ENCODE data around the gene SLC25A11. TPM values are rescaled to one million over a fixed set of nuclear protein-coding genes. Genes with fewer than 3 reads are reported as not detected.

Gene SLC25A11
- total RNA-seq, 1 experiment from 2014 or later: 54.5 TPM

DNA sequence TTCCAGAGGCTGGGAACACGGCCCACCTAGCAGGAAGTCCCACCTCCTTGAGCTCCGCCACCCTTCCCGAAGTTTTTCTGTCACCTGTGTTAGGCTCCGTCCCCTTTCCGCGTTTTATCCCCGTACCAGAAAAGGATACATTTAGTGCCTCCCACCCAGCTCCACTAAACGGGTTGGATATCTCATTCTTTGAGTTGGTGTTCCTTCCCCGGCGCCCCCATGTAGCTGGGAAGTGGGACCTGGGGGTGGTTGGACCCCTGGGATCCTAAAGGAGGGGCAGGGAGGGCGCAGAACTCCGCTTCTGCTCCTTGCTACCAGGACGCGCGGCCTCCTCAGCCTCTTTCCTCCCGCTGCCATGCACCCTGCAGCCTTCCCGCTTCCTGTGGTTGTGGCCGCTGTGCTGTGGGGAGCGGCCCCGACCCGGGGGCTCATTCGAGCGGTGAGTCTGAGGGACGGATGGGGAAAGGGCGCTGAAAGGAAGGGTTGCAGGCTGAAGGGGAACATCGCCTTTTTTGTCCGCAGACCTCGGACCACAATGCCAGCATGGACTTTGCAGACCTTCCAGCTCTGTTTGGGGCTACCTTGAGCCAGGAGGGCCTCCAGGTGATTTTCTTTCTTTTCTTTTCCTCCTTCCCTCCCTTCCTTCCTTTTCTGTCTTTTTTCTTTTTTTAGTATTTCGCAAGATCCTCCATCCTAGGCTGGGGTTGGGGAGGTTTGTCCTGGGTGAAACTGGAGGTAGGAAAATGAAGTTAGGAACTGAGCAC lies 891 bp upstream of the SLC25A11 start:
- ChIA-PET CTCF (interaction anchor here (0.5 to 3.0 kb wide), 9 partner anchors 8 to 229 kb away, joined by 3 to 24 read pairs (median 3); partner anchors contain the start of gene PFN1), POLR2A (interaction anchor here (0.6 to 21.5 kb wide), 26 partner anchors 9 to 1365 kb away, joined by 3 to 639 read pairs (median 6); partner anchors contain the start of genes ARRB2, CAMTA2, CHRNE and CYB5D2)
- intact Hi-C loops (cut with micrococcal nuclease): loop anchor here (1.0 to 2.0 kb wide), 2 partner anchors 20 to 31 kb away; no protein-coding TSS in a partner anchor
- peaks cover 51% of the 10 kb centered on the region for H3K4me1 Mint-ChIP-seq (ENCODE audit: insufficient read depth, unreplicated experiment)
- no peak for DNase-seq (ENCODE audit: unreplicated experiment)
- H3K36me3 Mint-ChIP-seq (ENCODE audit: insufficient read depth, unreplicated experiment): peaks cover 64% of the 10 kb centered on the region
- BruUV-seq (replicated peaks): TSS peak; percentile 72
- TF ChIP-seq, protein P1, sequence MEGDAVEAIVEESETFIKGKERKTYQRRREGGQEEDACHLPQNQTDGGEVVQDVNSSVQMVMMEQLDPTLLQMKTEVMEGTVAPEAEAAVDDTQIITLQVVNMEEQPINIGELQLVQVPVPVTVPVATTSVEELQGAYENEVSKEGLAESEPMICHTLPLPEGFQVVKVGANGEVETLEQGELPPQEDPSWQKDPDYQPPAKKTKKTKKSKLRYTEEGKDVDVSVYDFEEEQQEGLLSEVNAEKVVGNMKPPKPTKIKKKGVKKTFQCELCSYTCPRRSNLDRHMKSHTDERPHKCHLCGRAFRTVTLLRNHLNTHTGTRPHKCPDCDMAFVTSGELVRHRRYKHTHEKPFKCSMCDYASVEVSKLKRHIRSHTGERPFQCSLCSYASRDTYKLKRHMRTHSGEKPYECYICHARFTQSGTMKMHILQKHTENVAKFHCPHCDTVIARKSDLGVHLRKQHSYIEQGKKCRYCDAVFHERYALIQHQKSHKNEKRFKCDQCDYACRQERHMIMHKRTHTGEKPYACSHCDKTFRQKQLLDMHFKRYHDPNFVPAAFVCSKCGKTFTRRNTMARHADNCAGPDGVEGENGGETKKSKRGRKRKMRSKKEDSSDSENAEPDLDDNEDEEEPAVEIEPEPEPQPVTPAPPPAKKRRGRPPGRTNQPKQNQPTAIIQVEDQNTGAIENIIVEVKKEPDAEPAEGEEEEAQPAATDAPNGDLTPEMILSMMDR (IDR thresholded peaks at IDR 0.05; ENCODE audit: unreplicated experiment): no peak
- peak overlapping the region; percentile 98 for H3K27ac Mint-ChIP-seq (ENCODE audit: low read depth, unreplicated experiment)
- peak overlapping the region; percentile 91 for H3K4me3 Mint-ChIP-seq (ENCODE audit: unreplicated experiment)
- H3K9me3 Mint-ChIP-seq (ENCODE audit: unreplicated experiment): no peaks in the 10 kb centered on the region
- no peaks in the 10 kb centered on the region for H3K27me3 Mint-ChIP-seq (ENCODE audit: insufficient read depth, unreplicated experiment)

DNA sequence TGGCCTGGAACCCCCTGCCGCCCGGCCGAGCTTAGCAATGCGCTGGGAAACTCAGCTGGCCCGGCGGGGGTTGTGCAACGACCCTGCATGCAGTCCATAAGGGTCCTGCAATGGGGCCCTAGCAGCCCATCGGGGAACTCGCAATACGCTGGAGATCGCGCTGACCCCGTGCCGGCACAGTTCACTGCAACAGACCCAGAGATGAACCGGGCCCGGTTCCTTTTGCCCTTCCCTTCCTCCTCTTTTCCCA lies 375 bp downstream of the SLC25A11 start:
- POLR2A ChIA-PET: interaction anchor here (0.7 to 21.5 kb wide), 23 partner anchors 10 to 480 kb away, joined by 3 to 639 read pairs (median 8); partner anchors contain the start of genes ARRB2, CAMTA2, CHRNE and ENO3
- no TSS peak for BruUV-seq (replicated peaks)
- Mint-ChIP-seq H3K36me3 (ENCODE audit: insufficient read depth, unreplicated experiment) (peaks cover 51% of the 10 kb centered on the region), H3K27ac (ENCODE audit: low read depth, unreplicated experiment) (peak overlapping the region; percentile 98), H3K9me3 (ENCODE audit: unreplicated experiment) (no peaks in the 10 kb centered on the region), H3K4me3 (ENCODE audit: unreplicated experiment) (peak overlapping the region; percentile 91), H3K27me3 (ENCODE audit: insufficient read depth, unreplicated experiment) (no peaks in the 10 kb centered on the region), H3K4me1 (ENCODE audit: insufficient read depth, unreplicated experiment) (peaks cover 41% of the 10 kb centered on the region)
- DNase-seq (ENCODE audit: unreplicated experiment): no peak
- intact Hi-C loops (cut with micrococcal nuclease): no loop called here
- CTCF ChIA-PET: interaction anchor here (0.7 to 3.0 kb wide), 8 partner anchors 9 to 536 kb away, joined by 3 to 24 read pairs (median 4); partner anchors contain the start of gene PFN1
- TF ChIP-seq, protein P1 (IDR thresholded peaks at IDR 0.05; ENCODE audit: unreplicated experiment): no peak

DNA sequence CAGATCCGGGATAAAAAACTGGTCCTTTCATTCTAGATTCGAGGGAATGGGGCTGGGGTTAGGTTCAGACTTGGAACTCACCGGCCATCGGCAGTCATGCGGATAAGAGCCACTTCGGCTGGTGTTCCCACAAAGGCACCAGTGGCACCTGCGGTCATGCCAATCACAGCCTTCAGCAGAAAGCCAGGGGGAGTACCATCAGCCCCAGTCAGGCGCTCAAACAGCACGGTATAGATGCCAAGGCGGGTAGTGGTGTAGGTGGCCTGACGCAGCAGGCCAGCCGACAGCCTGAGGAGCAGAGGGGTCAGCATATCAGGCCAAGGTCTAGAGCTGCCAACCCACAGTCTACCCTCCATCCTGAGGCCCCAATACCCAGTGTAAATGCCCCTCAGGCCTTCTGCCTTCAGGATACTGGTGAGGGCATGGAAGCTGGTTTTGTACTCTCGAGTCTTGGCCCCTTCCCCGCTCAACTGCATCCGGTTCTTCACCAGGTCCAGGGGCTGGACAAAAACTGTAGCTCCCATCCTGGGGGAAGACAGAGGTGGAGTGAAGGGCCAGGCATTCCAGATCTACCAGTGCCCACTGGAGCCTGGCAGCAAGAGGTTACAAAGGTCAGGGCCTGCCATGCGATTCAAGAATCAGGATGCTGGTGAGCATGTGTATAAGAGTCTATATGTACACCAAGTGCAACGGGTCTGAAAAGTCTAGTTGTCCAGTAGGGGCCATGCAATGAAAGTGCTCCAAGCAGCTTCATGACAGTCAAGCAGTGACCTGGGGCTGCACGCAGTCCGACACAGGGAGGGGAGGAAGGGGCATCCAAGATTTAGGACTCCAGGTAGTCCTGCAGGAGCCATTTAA lies 929 bp downstream of the SLC25A11 start:
- peak overlapping the region; percentile 91 for H3K4me3 Mint-ChIP-seq (ENCODE audit: unreplicated experiment)
- ChIA-PET POLR2A (interaction anchor here (1.1 to 21.5 kb wide), 16 partner anchors 9 to 236 kb away, joined by 4 to 639 read pairs (median 16); partner anchors contain the start of genes ARRB2, CAMTA2, ENO3 and INCA1), CTCF (interaction anchor here (0.5 to 3.0 kb wide), 9 partner anchors 19 to 819 kb away, joined by 3 to 24 read pairs (median 4); no protein-coding TSS in a partner anchor)
- intact Hi-C loops (cut with micrococcal nuclease): no loop called here
- TF ChIP-seq, protein P1 (IDR thresholded peaks at IDR 0.05; ENCODE audit: unreplicated experiment): no peak
- DNase-seq (ENCODE audit: unreplicated experiment): no peak
- peaks cover 49% of the 10 kb centered on the region for H3K36me3 Mint-ChIP-seq (ENCODE audit: insufficient read depth, unreplicated experiment)
- peaks cover 41% of the 10 kb centered on the region for H3K4me1 Mint-ChIP-seq (ENCODE audit: insufficient read depth, unreplicated experiment)
- H3K27ac Mint-ChIP-seq (ENCODE audit: low read depth, unreplicated experiment): peak overlapping the region; percentile 98
- TSS peak; percentile 15 for BruUV-seq (replicated peaks)
- H3K27me3 Mint-ChIP-seq (ENCODE audit: insufficient read depth, unreplicated experiment): no peaks in the 10 kb centered on the region
- no peaks in the 10 kb centered on the region for H3K9me3 Mint-ChIP-seq (ENCODE audit: unreplicated experiment)

Data from MCF 10A (cell line).